ENCODE results near the gene IL36RN. TPM values are rescaled to one million over a fixed set of nuclear protein-coding genes. Genes with fewer than 3 reads are reported as not detected.

Gene IL36RN
- total RNA-seq, 1 experiment from 2014 or later, result 0.36 TPM

- Histone ChIP-seq H3K9me3 (ENCODE audit: low read length) (peaks cover 3% of the 10 kb centered on the region; the same call in 1 of the 2 replicates), H4K20me1 (ENCODE audit: low read length) (no peaks in the 10 kb centered on the region), H2AFZ (ENCODE audit: low read length) (no peak overlapping the region), H3K79me2 (ENCODE audit: low read length) (no peaks in the 10 kb centered on the region), H3K27ac (ENCODE audit: low read length) (no peak overlapping the region), H3K4me3 (ENCODE audit: low read length) (no peak overlapping the region), H3K9me2 (replicated peaks; ENCODE audit: low read length) (no peaks in the 10 kb centered on the region), H3K27me3 (ENCODE audit: low read length) (no peaks in the 10 kb centered on the region), H3K36me3 (ENCODE audit: low read depth, low read length) (no peaks in the 10 kb centered on the region), H3K4me1 (ENCODE audit: insufficient read depth, low read length) (no peaks in the 10 kb centered on the region), H3F3A (ENCODE audit: low read length, unreplicated experiment) (no peaks in the 10 kb centered on the region), H3K4me2 (ENCODE audit: low read length) (no peak overlapping the region), H3K9ac (ENCODE audit: low read length) (no peak overlapping the region)
- CTCF ChIA-PET, result no interaction called here
- ATAC-seq (no peak), DNase-seq (no peak)
- POLR2A ChIA-PET (ENCODE audit: unreplicated experiment), result interaction anchor here (0.5 kb wide), 1 partner anchor 21 kb away, joined by 3 read pairs; no protein-coding TSS in a partner anchor
- intact Hi-C loops (cut with micrococcal nuclease), result no loop called here
- peak; percentile 24; the same call in 1 of the 2 replicates for TF ChIP-seq CTCF (conservative IDR thresholded peaks at IDR 0.05; ENCODE audit: low read depth, low read length)
- no peak for TF ChIP-seq EZH2phosphoT487 (IDR thresholded peaks at IDR 0.05; ENCODE audit: borderline replicate concordance, low read length)
- no TSS peak for BruUV-seq (replicated peaks)
These were observed 7.8 kb upstream of the IL36RN start for GRCh38 chr2:113050921-113051895.

GRCh38 chr2:113052396-113052917 is 6.5 kb upstream of the IL36RN start, which contains the start of gene IL36B:
Gene IL36B (minus strand): TSS chr2:113052867.
- ATAC-seq, result no peak
- H4K20me1 ChIP-seq (ENCODE audit: low read length), result no peaks in the 10 kb centered on the region
- no peak within 1 kb of the TSS for H3K4me2 ChIP-seq (ENCODE audit: low read length)

More at GRCh38 chr2:113052396-113052917, 6.5 kb upstream of the IL36RN start, which contains the start of gene IL36B:
- no peaks in the 10 kb centered on the region for H3K79me2 ChIP-seq (ENCODE audit: low read length)
- BruUV-seq (replicated peaks), result no TSS peak
- no peak within 1 kb of the TSS for H2AFZ ChIP-seq (ENCODE audit: low read length)
- H3K36me3 ChIP-seq (ENCODE audit: low read depth, low read length), result no peaks in the 10 kb centered on the region
- H3K9ac ChIP-seq (ENCODE audit: low read length), result no peak within 1 kb of the TSS
- no peak within 1 kb of the TSS for H3K27ac ChIP-seq (ENCODE audit: low read length)
- no peaks in the 10 kb centered on the region for H3K4me1 ChIP-seq (ENCODE audit: insufficient read depth, low read length)
- no peak within 1 kb of the TSS for H3K4me3 ChIP-seq (ENCODE audit: low read length)
- H3F3A ChIP-seq (ENCODE audit: low read length, unreplicated experiment), result no peaks in the 10 kb centered on the region
- peaks cover 3% of the 10 kb centered on the region; the same call in 1 of the 2 replicates for H3K9me3 ChIP-seq (ENCODE audit: low read length)
- H3K9me2 ChIP-seq (replicated peaks; ENCODE audit: low read length), result no peaks in the 10 kb centered on the region
- ChIA-PET CTCF (no interaction called here), POLR2A (ENCODE audit: unreplicated experiment) (no interaction called here)
- intact Hi-C loops (cut with micrococcal nuclease), result no loop called here
- H3K27me3 ChIP-seq (ENCODE audit: low read length), result no peaks in the 10 kb centered on the region
- no peak for DNase-seq
- TF ChIP-seq EZH2phosphoT487 (IDR thresholded peaks at IDR 0.05; ENCODE audit: borderline replicate concordance, low read length) (no peak), CTCF (conservative IDR thresholded peaks at IDR 0.05; ENCODE audit: low read depth, low read length) (no peak), EZH2 (IDR thresholded peaks at IDR 0.05; ENCODE audit: low read length, unreplicated experiment) (no peak)

Data from PC-3 (cell line).